HG03442 (cell line): Measurements from ENCODE around the gene CDRT15.
"Not testable (repeated sequence)": the region's sequence is repeated elsewhere in the genome, so short reads cannot be mapped to it uniquely, and the experiment has no call there.

Experiments
- ATAC-seq: cut with Tn5 transposase; IDR thresholded peaks from one replicate; pipeline ENCODE4 v1.9.1; 2021; ENCODE audit warnings: mild to moderate bottlenecking, moderate library complexity; ENCODE audit not compliant: unreplicated experiment

The CDRT15 gene

DNA sequence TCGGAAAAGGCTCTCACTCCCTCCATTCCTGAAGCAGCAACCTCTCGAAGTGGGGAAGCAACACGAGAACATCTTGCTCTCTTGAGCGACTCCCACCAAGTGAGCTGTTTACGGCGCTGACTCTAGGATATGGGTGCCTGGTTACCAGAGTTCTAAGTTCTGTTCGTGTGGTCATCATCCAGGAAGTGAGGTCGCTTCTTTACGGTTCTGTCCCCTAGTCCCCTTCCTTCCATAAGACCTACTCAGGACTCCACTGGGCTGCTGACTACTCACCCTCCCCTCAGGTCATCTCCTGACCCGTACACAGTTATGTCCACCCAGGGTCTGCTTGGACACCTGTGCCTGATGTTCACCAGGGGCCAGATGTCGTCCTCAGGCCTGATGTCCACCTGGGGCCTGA is at the start of gene CDRT15:
CDRT15 (minus strand) TSS at position 101 of the 400 bp plus-strand sequence; CDS start at position 72, 29 bp downstream.
- not testable (repeated sequence) for ATAC-seq

DNA sequence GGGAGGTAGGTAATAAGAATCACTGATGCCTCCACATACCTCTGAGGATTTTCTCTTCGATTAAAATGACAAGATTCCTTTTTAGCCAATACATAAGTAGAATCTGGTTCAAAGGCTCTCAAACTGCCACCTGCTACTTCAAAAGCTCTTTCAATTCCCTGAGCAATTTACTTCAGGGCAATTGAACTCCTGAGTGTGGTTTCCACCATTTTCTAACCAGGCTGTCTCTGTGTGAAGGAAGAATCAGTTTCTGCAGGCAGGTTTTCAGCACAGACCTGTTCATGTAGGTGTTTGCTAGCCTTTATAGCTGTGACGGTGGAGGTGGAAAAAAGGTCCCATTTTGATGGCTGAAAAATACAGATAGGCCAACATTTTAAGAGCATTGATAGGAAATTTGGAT is 46.1 kb upstream of the CDRT15 start:
- ATAC-seq: no peak

DNA sequence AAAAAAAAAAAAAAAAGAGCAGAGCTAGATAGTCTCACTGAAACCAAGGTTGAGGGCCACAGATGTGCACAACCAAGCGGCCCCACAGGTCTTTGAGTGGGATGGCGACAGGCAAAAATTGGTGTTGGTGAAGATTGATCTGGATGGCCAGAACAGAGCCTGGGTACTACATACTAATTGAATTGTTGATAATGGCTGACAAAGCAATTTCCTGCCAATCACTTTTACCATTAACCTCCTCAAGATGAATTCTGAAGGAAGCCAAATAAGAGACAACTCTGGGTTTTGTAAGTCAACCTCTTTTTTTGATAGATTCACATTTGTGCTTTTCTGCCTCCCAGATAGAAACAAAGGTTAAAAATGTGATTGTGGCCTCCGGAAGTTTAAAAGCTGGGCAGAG is 44.9 kb upstream of the CDRT15 start:
- no peak for ATAC-seq

DNA sequence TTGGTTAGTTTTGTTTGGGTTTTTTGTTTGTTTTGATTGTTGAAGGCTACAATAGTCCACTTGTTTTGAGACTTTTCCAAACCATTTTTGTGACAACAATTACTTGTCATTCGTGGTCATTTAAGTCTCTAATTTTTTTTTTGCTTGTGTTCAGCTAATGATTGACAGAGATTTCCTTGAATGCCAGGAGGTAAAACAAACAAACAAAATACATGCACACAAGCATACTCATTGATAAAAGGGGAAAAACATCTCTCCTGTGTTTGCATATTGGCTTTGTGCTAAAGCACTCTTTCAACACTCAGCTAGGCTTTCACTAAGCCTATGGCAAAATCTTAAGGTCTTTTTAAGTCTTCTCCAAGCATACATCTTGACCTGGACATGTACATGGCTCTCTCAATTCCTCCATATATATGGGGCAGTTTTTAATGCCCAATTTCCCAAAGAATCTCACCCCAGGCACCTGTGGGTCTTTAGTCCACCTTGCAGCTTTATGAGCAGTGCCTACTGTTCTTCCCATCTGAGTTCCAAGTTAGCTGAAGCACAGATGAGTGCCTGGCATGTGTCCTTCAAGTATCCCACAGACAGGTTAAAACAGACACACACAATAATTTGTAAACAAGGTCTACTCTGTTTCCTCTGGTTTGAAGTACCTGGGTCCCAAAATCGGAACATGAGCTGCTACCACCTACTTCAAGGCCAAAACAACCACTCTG is 40.0 kb upstream of the CDRT15 start:
- ATAC-seq: no peak

DNA sequence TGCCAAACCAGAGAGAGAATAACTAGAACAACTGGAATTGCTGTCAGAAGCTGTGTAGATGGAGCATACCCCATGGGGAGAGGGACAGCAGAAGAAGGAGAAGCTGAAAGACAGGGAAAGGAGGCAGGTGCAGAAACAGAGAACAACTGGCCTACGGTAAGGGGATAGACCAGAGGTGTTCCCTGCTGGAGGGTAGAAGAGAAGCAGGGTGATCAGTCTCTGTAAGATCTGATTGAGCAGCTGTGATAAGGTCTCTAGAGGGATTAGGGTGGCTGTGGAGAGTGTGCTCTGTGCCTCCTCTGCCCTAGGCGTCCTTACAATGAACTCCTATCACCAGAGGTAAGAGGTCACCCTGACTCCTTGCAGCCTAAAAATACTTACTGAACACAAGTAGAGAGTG is 33.8 kb upstream of the CDRT15 start:
- ATAC-seq: no peak

DNA sequence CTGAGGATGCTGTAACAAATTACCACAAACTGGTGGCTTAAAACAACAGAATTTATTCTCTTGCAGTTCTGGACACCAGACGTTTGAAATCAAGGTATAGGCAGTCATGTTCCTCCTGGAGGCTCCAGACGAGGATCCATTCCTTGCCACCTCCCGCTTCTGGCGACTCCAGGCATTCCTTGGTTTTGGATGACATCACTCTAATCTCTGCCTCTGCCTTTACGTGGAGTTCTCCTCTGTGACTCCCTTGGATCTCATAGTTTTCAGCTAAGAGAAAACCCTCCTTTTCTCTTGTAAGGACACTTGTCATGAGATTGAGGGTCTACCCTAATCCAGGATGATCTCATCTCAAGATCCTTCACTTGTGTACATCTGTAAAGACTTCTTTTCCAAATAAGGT is 32.8 kb upstream of the CDRT15 start:
- no peak for ATAC-seq

DNA sequence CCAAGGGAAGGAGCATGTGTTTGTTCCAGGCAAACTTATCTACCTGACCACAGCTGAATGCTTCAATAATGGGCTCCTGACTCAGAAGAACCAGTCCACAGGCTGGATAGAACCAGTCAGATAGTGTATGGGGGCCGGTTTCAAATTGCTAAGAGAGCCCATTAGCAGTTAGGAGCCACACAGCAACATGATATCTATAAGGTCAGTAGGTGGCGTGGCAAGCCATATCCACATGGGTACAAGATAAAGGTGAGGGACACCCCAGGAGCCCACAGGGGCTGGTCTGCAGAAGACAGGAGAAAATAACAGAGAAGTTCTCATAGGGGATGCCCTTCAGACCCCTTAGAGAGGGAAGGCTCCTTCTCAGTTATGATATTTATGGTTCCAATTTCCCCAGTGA is 31.6 kb upstream of the CDRT15 start:
- no peak for ATAC-seq

DNA sequence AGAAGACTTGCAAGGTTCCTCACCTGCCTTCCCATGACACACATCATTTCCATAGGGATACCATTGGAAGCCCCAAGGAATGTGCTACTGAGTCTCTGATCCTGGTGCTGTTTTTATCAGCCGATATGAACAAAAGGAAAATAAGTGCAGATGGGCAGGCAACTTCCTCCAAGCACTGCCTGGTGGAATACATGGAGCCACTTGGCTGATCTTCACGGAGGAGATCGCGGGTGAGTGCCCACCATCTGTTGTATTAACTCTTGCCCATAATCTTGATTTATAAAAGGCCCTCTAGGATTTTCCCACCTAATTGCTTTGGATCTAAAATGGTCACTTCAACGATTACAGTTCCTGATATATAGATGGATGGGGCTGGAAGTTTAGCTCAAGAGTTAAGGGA is 24.7 kb upstream of the CDRT15 start:
- ATAC-seq: no peak

DNA sequence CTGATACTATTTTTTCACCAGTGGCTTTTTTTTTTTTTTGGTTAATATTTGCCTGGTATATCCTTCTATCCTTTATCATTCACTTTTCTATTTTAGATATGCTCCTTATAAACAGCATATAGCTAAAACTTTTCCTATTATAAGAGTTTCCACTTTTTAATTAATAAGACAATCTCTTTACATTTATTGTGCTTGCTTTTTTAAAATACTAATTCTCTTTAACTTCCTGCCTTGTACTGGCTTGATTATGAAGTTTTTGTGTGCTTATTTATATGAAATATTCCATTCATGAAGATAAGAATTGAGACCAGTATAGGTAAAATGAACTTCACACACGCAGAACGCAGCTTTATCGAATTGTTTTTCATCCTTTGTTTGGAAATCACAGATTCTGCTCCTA is 9.0 kb upstream of the CDRT15 start:
- ATAC-seq: no peak

DNA sequence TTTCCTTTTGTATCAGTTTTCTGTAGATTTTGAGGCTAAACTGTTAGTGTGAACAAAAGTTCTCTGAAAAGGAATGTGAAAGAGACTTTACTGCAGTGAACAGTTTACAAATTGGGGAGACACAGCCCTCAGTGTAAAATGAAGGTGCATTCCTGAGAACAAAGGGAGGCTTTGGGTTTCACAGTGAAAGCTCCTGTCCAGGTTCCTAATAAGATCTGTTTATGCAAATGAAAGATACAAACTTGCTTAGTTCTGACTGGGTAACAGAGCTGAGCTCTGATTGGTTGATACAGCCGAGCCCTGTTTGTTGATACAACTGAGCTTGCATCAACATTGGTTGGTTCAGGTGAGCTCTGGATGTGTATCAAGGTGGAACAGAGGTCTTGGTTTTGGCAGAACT is 8.3 kb upstream of the CDRT15 start:
- no peak for ATAC-seq

DNA sequence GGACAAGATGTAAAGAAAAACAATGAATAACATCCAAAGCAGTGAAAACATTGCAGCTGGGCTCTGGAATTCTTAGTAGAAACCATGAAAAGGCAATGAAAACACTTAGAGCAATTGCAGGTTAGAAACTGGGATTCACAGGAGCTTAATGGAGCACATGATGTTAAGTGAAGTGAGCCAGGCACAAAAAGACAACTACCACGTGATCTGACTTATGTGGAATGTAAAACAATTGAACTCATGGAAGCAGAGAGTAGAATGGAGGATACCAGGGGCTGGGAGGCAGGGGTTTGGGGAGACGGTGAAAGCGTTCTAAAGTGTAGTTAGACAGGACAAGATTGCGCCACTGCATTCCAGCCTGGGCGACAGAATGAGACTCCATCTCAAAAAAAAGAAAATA is 2.6 kb upstream of the CDRT15 start:
- not testable (repeated sequence) for ATAC-seq

DNA sequence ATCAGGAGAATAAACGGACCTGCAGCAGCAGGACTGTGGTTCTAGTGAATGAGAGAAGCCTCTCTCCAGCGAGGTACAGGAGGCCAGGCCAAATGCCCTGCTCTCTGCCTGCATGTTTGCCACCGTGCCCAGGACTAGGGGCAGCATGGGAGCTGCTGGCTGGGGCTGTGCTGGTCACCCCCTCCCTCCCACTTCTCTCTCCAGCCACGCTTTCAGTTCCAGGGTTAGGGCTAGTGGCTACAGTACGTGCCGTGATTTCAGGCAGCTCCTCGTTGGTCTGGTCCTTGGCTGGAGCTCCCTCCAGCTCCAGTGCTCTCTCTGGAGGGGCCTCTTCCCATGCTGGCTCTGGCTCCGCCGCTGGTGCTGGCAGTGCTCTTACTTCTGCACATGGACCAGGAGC is 630 bp downstream of the CDRT15 start:
- not testable (repeated sequence) for ATAC-seq

DNA sequence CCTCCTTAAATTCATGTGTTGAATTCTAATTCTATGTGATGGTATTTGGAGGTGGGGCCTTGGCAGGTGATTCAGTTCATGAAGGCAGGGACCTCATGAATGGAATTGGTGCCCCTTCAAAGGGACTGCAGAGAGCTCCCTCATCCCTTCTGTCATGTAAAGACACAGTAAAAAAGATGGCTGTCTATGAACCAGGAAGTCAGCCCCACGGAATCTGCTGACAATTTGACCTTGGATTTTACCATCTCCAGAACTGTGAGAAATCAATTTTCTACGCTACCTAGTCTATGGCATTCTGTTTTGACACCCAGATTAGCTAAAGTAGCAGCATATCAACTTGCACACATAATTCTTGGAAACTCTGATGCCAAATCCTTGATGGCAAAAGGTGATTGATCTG is 1.6 kb downstream of the CDRT15 start:
- ATAC-seq: not testable (repeated sequence)

DNA sequence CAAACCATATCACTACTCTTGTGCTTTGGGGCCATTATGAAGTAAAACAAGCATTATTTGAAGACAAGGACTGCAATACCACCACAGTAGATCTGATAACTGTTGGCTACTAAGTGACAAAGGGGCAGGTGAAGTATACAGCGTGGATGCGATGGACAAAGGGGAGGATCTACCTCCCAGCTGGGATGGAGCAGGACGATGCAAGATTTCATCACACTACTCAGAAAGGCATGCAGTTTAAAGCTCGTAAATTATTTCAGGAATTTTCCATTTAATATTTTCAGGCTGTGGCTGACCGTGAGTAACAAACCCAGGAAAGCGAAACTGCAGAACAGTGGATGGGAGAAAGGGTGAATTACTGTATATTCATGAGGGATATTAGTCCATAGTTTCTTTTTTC is 5.5 kb downstream of the CDRT15 start:
- not testable (repeated sequence) for ATAC-seq

DNA sequence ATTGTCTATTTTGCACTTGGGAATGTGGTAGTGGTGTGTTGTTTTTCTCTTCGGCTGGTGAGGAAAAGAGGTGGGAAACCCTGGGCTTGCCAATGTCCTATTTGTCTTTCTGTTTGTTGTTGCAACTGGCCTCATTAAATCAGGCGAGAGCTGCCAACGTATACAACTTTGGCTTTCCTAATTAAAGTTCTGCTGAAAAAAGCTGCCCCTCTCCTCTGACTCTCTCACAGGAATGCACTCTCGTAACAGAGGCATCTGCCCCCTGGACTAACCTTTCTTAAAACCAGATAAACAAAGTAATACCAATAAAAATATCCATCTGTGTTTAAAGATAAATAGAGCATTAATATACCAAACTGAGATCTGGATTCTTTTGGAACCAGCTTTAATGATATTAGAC is 7.8 kb downstream of the CDRT15 start:
- no peak for ATAC-seq

DNA sequence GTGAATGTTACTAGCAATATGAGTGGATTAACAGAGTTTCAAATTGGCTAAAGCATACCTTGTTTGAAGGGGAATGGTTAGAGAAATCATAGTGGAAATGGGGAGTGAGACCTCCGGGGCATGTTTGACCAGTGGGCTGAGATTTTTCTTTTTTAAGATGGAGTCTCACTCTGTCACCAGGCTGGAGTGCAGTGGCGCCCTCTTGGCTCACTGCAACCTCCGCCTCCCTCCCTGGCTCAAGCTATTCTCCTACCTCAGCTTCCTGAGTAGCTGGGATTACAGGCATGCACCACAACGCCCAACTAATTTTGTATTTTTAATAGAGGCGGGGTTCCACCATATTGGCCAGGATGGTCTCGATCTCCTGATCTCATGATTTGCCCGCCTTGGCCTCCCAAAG is 9.6 kb downstream of the CDRT15 start:
- ATAC-seq: no peak

DNA sequence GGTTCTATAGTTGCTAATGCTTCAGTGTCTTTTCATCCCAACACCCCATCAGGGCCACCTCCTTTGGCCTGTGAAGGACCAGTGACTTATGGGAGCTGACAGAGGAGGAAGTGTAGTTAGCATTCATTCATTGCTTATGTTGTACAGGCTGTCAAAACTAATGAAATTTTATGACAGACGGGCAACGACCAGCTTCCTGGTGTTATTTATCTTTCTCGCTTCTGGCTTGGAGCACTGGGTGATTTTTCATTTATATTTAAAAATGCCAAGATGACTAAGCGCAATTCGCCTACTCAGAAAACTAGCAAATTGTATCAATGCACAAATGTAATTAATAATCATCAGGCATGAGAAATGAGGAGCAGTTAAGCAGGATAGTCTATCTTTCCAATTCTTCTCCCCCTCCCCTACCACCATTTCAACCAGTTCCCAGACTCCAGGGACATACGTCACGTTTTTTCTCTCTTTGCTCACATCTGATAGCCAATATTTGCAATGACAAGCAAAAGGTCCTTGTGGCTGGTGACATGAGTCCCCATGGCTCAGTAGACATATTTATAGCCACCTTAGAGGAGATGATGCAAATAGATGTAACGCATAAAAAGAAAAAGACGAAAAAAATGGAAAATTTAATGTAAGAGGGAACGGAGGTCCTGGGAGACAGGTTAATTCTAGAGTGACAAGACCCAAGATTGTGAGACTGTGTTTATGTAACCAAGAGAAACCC is 11.2 kb downstream of the CDRT15 start:
- ATAC-seq: no peak

DNA sequence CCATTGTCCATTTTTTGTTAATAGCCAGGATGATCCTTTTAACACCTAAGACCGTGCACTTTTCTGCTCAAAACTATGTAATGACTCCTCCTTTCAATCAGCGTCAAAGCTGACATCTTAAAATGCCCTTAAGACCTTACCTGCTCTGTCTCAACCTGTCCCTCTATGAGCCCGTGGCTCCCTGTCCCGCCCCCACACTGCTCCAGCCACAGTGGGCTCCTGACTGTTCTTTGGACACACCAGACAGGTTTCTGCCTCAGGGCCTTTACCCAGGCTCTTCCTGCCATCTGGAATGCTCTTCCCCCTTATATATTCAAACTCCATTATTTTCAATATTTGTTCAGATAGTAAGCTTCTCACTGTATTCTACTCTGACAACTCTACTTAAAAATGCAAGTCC is 14.1 kb downstream of the CDRT15 start:
- ATAC-seq: no peak

DNA sequence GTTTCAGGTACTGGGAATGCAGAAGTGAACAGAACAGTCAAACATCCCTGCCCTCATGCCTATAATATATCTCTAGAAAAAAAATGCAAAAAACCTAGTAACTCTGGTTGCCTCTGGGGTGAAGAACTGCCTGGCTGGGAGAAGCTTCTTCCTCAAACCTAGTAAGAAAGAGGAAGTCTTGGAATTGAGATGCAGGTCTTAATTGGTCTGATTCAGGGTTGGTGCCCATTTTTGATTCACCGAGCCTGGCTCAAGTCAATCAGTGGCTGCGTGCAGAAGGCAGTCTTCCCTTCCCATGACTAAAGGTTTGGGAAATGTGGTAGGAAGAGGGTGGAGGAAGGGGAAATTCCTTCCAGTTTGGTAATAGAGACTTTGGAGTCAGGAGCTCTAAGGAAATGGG is 22.4 kb downstream of the CDRT15 start:
- ATAC-seq: no peak

DNA sequence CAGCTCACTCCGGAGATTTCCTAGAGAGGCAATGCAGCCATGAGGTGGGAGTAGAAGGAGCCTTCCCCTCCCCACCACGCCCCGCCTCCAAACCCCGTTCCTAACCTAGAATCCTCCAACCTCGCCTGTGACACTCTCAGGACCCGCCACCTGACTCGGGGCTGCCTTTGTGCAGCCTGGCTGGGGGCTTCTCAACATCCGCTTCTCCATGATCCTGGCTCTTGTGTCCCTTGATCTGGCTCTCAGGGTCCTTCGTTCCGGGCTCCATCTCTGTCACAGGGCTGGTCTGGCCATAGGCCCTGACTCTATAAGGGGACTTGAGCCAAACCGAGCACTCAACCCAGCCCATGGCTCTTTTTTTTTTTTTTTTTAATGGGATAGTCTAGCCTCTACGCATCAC is 24.3 kb downstream of the CDRT15 start:
- ATAC-seq: no peak

DNA sequence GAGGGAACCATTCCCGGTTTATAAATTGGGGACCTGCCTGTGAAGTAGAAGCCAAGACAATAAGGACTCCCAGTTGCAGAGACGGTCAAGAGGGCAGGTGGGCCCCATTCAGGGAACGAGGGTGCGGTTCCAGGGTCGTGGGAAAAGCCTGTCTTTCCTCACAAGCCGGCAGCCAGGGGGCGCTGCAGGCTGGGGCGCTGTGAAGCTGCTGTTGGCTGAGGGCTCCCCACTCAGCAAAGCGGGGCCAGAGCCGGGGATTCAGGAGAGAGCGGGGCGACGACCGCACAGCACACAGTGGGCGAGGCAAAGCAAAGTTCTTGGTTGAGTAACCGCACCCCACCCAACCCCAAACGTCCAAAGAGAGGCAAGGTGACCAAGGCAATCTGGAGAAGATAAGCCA is 24.9 kb downstream of the CDRT15 start:
- no peak for ATAC-seq

DNA sequence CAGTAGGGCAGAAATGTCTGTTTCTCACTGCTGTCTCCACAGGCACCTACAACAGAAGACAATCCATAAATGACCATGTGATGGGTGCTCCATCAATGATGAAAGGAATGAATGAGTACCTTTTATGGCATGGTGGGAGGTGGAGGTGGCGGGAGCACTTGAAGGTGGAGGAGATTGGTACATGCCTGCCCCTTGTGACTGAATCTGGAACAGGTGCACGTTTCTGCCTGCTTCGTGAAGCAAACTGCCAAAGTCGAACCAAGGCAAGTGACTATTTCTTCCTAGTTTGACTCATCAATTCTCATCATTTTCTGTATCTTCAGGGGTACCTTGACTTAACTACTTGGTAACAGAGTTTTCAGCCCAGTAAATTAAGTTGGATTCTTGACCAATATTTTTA is 25.4 kb downstream of the CDRT15 start:
- no peak for ATAC-seq

DNA sequence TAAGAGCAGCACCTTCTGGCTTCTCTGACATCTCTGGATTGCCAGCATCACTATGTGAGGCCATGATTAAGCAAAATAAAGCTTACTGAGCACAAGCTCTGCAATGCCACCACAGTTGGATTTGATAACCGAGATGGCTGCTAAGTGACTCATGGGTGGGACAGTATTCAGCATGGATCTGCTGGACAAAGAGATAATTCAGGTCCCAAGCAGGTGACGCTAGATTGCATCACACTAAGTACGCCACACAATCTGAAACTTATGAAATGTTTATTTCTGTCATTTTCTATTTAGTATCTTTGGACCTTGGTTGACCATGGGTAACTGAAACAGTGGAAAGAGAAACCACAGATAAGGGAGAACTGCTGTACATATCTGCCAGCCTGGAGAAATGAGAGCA is 27.4 kb downstream of the CDRT15 start:
- ATAC-seq: no peak
